ENCODE results near the gene HERPUD1.
"Not testable (repeated sequence)": the region's sequence is repeated elsewhere in the genome, so short reads cannot be mapped to it uniquely, and the experiment has no call there.

Gene HERPUD1

GRCh38 chr16:56931892-56932720, at the start of gene HERPUD1:
Gene HERPUD1, plus strand, starts transcription at chr16:56932142. Its CDS starts 103 bp downstream, at chr16:56932245.
- peak; percentile 95 to 98 for DNase-seq (ENCODE audit: low read depth in 2 of 2, low spot score in 1 of 2)

GRCh38 chr16:56883586-56883985, 48.4 kb upstream of the HERPUD1 start:
- no peak for DNase-seq (ENCODE audit: low read depth in 2 of 2, low spot score in 1 of 2)

- DNase-seq (ENCODE audit: low read depth in 2 of 2, low spot score in 1 of 2), result no peak
Observed at GRCh38 chr16:56884026-56884582, 47.8 kb upstream of the HERPUD1 start.

- not testable (repeated sequence) for DNase-seq (ENCODE audit: low read depth in 2 of 2, low spot score in 1 of 2)
Observed at GRCh38 chr16:56884929-56885328, 47.0 kb upstream of the HERPUD1 start.

GRCh38 chr16:56885446-56886162, 46.3 kb upstream of the HERPUD1 start:
- DNase-seq (ENCODE audit: low read depth in 2 of 2, low spot score in 1 of 2), result no peak

GRCh38 chr16:56886296-56886695, 45.6 kb upstream of the HERPUD1 start:
- no peak for DNase-seq (ENCODE audit: low read depth in 2 of 2, low spot score in 1 of 2)

- no peak for DNase-seq (ENCODE audit: low read depth in 2 of 2, low spot score in 1 of 2)
Observed at GRCh38 chr16:56886826-56887225, 45.1 kb upstream of the HERPUD1 start.

GRCh38 chr16:56888806-56889205, 43.1 kb upstream of the HERPUD1 start:
- no peak for DNase-seq (ENCODE audit: low read depth in 2 of 2, low spot score in 1 of 2)

GRCh38 chr16:56889206-56889605, 42.7 kb upstream of the HERPUD1 start:
- DNase-seq (ENCODE audit: low read depth in 2 of 2, low spot score in 1 of 2), result no peak

- DNase-seq (ENCODE audit: low read depth in 2 of 2, low spot score in 1 of 2), result no peak
Observed at GRCh38 chr16:56891685-56892084, 40.3 kb upstream of the HERPUD1 start.

GRCh38 chr16:56892705-56893104, 39.2 kb upstream of the HERPUD1 start:
- DNase-seq (ENCODE audit: low read depth in 2 of 2, low spot score in 1 of 2), result no peak

GRCh38 chr16:56894331-56894917, 37.5 kb upstream of the HERPUD1 start:
- DNase-seq (ENCODE audit: low read depth in 2 of 2, low spot score in 1 of 2), result no peak

GRCh38 chr16:56895813-56896212, 36.1 kb upstream of the HERPUD1 start:
- no peak for DNase-seq (ENCODE audit: low read depth in 2 of 2, low spot score in 1 of 2)

- no peak for DNase-seq (ENCODE audit: low read depth in 2 of 2, low spot score in 1 of 2)
Observed at GRCh38 chr16:56896244-56896643, 35.7 kb upstream of the HERPUD1 start.

GRCh38 chr16:56897026-56897799, 34.7 kb upstream of the HERPUD1 start:
- no peak for DNase-seq (ENCODE audit: low read depth in 2 of 2, low spot score in 1 of 2)

- no peak for DNase-seq (ENCODE audit: low read depth in 2 of 2, low spot score in 1 of 2)
Observed at GRCh38 chr16:56898847-56899246, 33.1 kb upstream of the HERPUD1 start.

GRCh38 chr16:56903866-56904265, 28.1 kb upstream of the HERPUD1 start:
- DNase-seq (ENCODE audit: low read depth in 2 of 2, low spot score in 1 of 2), result no peak

- no peak for DNase-seq (ENCODE audit: low read depth in 2 of 2, low spot score in 1 of 2)
Observed at GRCh38 chr16:56907401-56907800, 24.5 kb upstream of the HERPUD1 start.

GRCh38 chr16:56909527-56909979, 22.4 kb upstream of the HERPUD1 start:
- DNase-seq (ENCODE audit: low read depth in 2 of 2, low spot score in 1 of 2), result no peak

GRCh38 chr16:56910112-56910511, 21.8 kb upstream of the HERPUD1 start:
- DNase-seq (ENCODE audit: low read depth in 2 of 2, low spot score in 1 of 2), result no peak
